Measurements from ENCODE around the gene GRB7. TPM values are rescaled to one million over a fixed set of nuclear protein-coding genes. Genes with fewer than 3 reads are reported as not detected.

The GRB7 gene
- total and polyA plus RNA-seq, 12 donors, result 0.06 to 1.2 (median 0.25) TPM; not detected in 5

GRCh38 chr17:39726617-39727016 lies 11.1 kb upstream of the GRB7 start:
- intact Hi-C loops (cut with DNase I), result no loop called here
- no peak for DNase-seq
- Histone ChIP-seq H3K9me3 (replicated peaks in 1 of 3) (no peaks in the 10 kb centered on the region), H3K27me3 (no peaks in the 10 kb centered on the region), H3K4me1 (replicated peaks in 1 of 2) (peaks cover 4 to 10% of the 10 kb centered on the region in 2 donors), H3K4me3 (no peak overlapping the region), H3K27ac (no peak overlapping the region), H3K36me3 (replicated peaks in 1 of 2) (no peaks in the 10 kb centered on the region)
- 89 to 98% (median 92%) methylated on average over 3 to 9 of the region's 9 CpGs for WGBS, 4 donors
- TF ChIP-seq POLR2A (IDR thresholded peaks at IDR 0.05), result no peak

DNA sequence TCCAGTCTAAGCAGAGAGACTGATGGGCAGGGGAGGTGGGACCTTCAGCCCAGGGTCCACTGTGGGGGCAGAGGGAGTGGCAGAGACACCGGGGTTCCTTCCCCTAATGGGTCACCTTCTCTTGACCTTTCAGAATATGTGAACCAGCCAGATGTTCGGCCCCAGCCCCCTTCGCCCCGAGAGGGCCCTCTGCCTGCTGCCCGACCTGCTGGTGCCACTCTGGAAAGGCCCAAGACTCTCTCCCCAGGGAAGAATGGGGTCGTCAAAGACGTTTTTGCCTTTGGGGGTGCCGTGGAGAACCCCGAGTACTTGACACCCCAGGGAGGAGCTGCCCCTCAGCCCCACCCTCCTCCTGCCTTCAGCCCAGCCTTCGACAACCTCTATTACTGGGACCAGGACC lies 10.2 kb upstream of the GRB7 start:
- Histone ChIP-seq H3K27me3 (no peaks in the 10 kb centered on the region), H3K9me3 (replicated peaks in 1 of 3) (no peaks in the 10 kb centered on the region), H3K27ac (no peak overlapping the region), H3K4me3 (no peak overlapping the region), H3K36me3 (replicated peaks in 1 of 2) (no peaks in the 10 kb centered on the region), H3K4me1 (replicated peaks in 1 of 2) (peaks cover 4 to 10% of the 10 kb centered on the region in 2 donors)
- 76 to 85% (median 81%) methylated on average over 8 to 10 of the region's 10 CpGs for WGBS, 4 donors
- DNase-seq, result no peak
- TF ChIP-seq POLR2A (IDR thresholded peaks at IDR 0.05) (no peak), CTCF (IDR thresholded peaks at IDR 0.05) (no peak)
- intact Hi-C loops (cut with DNase I), result no loop called here

- H3K36me3 ChIP-seq (replicated peaks in 1 of 2), result no peaks in the 10 kb centered on the region
- peaks cover 4 to 10% of the 10 kb centered on the region in 2 donors for H3K4me1 ChIP-seq (replicated peaks in 1 of 2)
- intact Hi-C loops (cut with DNase I), result no loop called here
- WGBS, 4 donors, result 74 to 80% (median 77%) methylated on average over 6 of the region's 6 CpGs
- no peak overlapping the region for H3K27ac ChIP-seq
- no peaks in the 10 kb centered on the region for H3K9me3 ChIP-seq (replicated peaks in 1 of 3)
- DNase-seq, result no peak
- H3K27me3 ChIP-seq, result peaks cover under 1% of the 10 kb centered on the region
- H3K4me3 ChIP-seq, result peak overlapping the region in 1 of 4 donors; percentile 86
- TF ChIP-seq CTCF (IDR thresholded peaks at IDR 0.05) (no peak), POLR2A (IDR thresholded peaks at IDR 0.05) (no peak)
Observed at GRCh38 chr17:39729280-39729851, 8.4 kb upstream of the GRB7 start.

DNA sequence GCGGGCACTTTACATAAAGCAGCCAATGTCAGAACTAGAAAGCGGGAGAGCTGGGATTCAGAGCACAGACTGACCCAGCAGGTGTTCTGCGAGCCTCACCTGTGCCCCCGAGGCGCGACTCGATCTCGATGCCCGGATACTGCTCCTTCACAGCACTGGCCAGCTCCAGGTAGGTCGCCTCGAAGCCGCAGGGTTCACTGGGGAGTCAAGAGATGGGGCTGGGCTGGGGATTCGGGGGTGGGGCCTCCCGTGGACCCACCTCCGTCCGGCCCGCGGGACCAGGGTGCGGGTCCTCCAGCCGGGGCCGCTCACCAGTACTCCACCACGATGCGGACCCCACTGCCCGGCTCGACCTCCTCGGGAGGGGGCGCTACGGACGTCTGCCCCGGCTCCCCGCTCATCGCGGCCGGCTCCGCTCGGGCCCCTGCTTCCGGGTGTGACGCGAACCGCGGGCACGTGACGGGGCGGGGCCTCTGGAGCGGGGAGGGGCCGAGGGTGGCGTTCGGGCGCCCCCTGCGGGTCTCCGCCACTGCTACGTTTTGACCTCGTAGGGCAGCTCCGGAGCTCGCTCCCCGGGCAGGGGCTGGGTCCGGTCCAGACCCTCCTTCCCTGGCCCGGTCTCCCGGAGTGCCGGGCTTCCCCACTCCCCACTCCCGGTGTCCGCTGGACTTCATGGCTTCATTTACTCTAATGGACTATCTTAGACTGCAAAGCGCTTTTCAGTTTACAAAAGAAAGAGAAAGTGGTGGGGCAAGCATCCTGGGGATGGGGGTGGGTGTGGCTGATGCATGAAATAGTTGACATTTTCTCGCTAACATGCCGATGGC lies 7.4 kb upstream of the GRB7 start, which contains the start of gene MIEN1:
MIEN1 (minus strand) TSS at position 438 of the 827 bp plus-strand sequence; CDS start at position 401, 37 bp downstream.
- peak within 1 kb of the TSS in 4 of 5 donors; percentile 39 to 94 (median 78) for H3K27ac ChIP-seq
- H3K4me3 ChIP-seq, result peak within 1 kb of the TSS; percentile 62 to 95 (median 86)
- peaks cover 7% of the 10 kb centered on the region for H3K27me3 ChIP-seq
- H3K9me3 ChIP-seq (replicated peaks in 1 of 3), result no peaks in the 10 kb centered on the region
- H3K36me3 ChIP-seq (replicated peaks in 1 of 2), result no peaks in the 10 kb centered on the region
- intact Hi-C loops (cut with DNase I), result no loop called here
- DNase-seq, result peak; percentile 85 to 94 (median 92)
- 0 to 3% (median 2%) methylated on average over 23 to 65 of the region's 65 CpGs for WGBS, 4 donors
- TF ChIP-seq POLR2A (IDR thresholded peaks at IDR 0.05), result peak; percentile 44 to 71
- TF ChIP-seq CTCF (IDR thresholded peaks at IDR 0.05), result peak; percentile 57 to 91 (median 82)
- peaks cover 4 to 10% of the 10 kb centered on the region in 2 donors for H3K4me1 ChIP-seq (replicated peaks in 1 of 2)
